MCF 10A (cell line): Measurements from ENCODE around the gene ICAM2. TPM values are rescaled to one million over a fixed set of nuclear protein-coding genes. Genes with fewer than 3 reads are reported as not detected.

Experiments used
- Bru-seq: library from RNA; stranded (reverse); fragments of 400-500 nt; gene quantifications from one replicate; lab custom pipeline; 2021; lab: Mats Ljungman, UMichigan
- BruChase-seq, 2 experiments: library from RNA; stranded (reverse); fragments of 400-500 nt; gene quantifications; one replicate each; lab custom pipeline; 2021; lab: Mats Ljungman, UMichigan
- BruUV-seq: library from RNA; stranded (reverse); fragments of 400-500 nt; replicated peaks from 2 replicates; lab custom pipeline; 2021; lab: Mats Ljungman, UMichigan
- CTCF ChIA-PET: fragments of 300-600 bp; sonication (Branson Sonifier 250); formaldehyde crosslinking; extraction: SDS; loops from one replicate; lab custom pipeline; 2021; ENCODE audit warnings: antibody characterized with exemption, inconsistent platforms; lab: Yijun Ruan, JAX
- POLR2A ChIA-PET: fragments of 300-600, 350-650 bp; sonication (Branson Sonifier 250); formaldehyde crosslinking; extraction: SDS; loops from one replicate; lab custom pipeline; 2020; ENCODE audit warnings: antibody characterized with exemption, inconsistent platforms; lab: Yijun Ruan, JAX
- DNase-seq: peaks from one replicate; pipeline ENCODE4 v3.0.0-alpha.2; 2018; ENCODE audit not compliant: unreplicated experiment
- H3K27ac Mint-ChIP-seq: one replicate; pipeline ENCODE4 v1.8.0; 2022; ENCODE audit warnings: mild to moderate bottlenecking, low read depth, mixed read lengths; ENCODE audit not compliant: unreplicated experiment
- H3K27me3 Mint-ChIP-seq: one replicate; pipeline ENCODE4 v1.8.0; 2022; ENCODE audit warnings: mixed read lengths; ENCODE audit not compliant: insufficient read depth, unreplicated experiment
- H3K36me3 Mint-ChIP-seq: one replicate; pipeline ENCODE4 v1.8.0; 2022; ENCODE audit warnings: mild to moderate bottlenecking, moderate library complexity, mixed read lengths; ENCODE audit not compliant: insufficient read depth, unreplicated experiment
- H3K4me1 Mint-ChIP-seq: one replicate; pipeline ENCODE4 v1.8.0; 2022; ENCODE audit warnings: mixed read lengths; ENCODE audit not compliant: insufficient read depth, unreplicated experiment
- H3K4me3 Mint-ChIP-seq: one replicate; pipeline ENCODE4 v1.8.0; 2022; ENCODE audit warnings: mild to moderate bottlenecking, moderate library complexity, mixed read lengths; ENCODE audit not compliant: unreplicated experiment
- H3K9me3 Mint-ChIP-seq: one replicate; pipeline ENCODE4 v1.8.0; 2022; ENCODE audit warnings: mixed read lengths; ENCODE audit not compliant: unreplicated experiment
- intact Hi-C: fragments of 100-400 bp; cut with micrococcal nuclease; formaldehyde crosslinking; loops from 2 replicates; pipeline ENCODE4 v1.14.1; 2022
- long read RNA-seq: library from polyadenylated mRNA; stranded (forward); transcript quantifications from one replicate; pipeline ENCODE4 v2.0.0, GENCODE V29; 2022
- total RNA-seq: library from RNA; stranded (reverse); gene quantifications from 2 replicates; pipeline ENCODE4 v1.2.3, GENCODE V29; 2022
- TF ChIP-seq, protein P1 (sequence below): fragments of 200-600 bp; IDR thresholded peaks from one replicate; pipeline ENCODE4 v1.8.0; 2022; ENCODE audit warnings: antibody characterized with exemption, mild to moderate bottlenecking; ENCODE audit not compliant: unreplicated experiment

ICAM2 gene
- total RNA-seq, result 0.34 TPM in 1 of 2 replicates, not detected in the other
- Bru-seq, nascent RNA, result percentile 40 among the genes with signal in this experiment
- percentile 45 among the genes with signal in this experiment for BruChase-seq, experiment 1, labeled RNA remaining after a 6-hour chase
- BruChase-seq, experiment 2, labeled RNA remaining after a 2-hour chase, result percentile 25 among the genes with signal in this experiment
- long read RNA-seq, result 0 reads

DNA sequence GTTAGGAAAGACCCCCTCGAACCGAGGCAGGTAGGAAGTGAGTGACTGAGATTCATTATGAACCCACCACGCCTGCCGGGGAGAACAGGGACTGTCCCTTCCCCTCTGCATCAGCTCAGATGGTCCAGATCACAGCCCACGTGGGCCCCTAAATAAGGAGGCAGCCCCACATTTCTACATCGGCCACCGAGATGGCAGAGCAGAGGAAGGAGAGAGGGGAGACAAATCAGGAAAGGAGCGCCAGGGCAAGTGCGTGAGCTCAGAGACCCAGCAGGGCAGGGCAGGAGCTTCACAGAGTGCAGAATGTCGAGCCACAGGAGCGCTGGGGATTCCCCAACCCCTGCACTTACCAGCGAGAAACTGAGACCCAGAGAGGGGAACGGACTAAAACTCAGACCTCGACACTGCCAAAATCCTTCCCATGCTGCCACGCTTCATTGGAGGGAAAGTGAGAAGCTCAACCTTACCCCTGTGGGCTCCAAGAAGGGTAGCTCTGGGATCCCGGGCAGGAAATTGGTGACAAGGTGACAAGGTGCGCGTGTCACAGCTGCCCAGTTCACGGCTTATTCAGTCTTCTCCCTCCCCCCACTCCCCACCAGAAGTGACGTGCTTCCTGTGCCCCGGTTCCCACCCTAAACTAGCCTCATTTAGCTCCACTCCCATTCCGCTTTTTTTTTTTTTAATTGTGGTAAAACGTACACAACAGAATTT, at the start of gene ICAM2:
Gene ICAM2, minus strand, starts transcription at position 578 of the 711 bp plus-strand sequence. CDS start 13,942 bp downstream, outside the sequence.
- Mint-ChIP-seq H3K4me3 (no peak within 1 kb of the TSS), H3K27ac (no peak within 1 kb of the TSS), H3K36me3 (no peaks in the 10 kb centered on the region), H3K27me3 (peaks cover 3% of the 10 kb centered on the region), H3K9me3 (no peaks in the 10 kb centered on the region), H3K4me1 (no peaks in the 10 kb centered on the region)
- intact Hi-C loops, result no loop called here
- BruUV-seq, result no TSS peak
- no peak for DNase-seq
- TF ChIP-seq, protein P1, sequence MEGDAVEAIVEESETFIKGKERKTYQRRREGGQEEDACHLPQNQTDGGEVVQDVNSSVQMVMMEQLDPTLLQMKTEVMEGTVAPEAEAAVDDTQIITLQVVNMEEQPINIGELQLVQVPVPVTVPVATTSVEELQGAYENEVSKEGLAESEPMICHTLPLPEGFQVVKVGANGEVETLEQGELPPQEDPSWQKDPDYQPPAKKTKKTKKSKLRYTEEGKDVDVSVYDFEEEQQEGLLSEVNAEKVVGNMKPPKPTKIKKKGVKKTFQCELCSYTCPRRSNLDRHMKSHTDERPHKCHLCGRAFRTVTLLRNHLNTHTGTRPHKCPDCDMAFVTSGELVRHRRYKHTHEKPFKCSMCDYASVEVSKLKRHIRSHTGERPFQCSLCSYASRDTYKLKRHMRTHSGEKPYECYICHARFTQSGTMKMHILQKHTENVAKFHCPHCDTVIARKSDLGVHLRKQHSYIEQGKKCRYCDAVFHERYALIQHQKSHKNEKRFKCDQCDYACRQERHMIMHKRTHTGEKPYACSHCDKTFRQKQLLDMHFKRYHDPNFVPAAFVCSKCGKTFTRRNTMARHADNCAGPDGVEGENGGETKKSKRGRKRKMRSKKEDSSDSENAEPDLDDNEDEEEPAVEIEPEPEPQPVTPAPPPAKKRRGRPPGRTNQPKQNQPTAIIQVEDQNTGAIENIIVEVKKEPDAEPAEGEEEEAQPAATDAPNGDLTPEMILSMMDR, result no peak
- ChIA-PET POLR2A (interaction anchor here (1.0 to 1.1 kb wide), 2 partner anchors 122 to 125 kb away, joined by 3 read pairs; no protein-coding TSS in a partner anchor), CTCF (interaction anchor here (0.6 to 1.5 kb wide), 9 partner anchors 8 to 271 kb away, joined by 3 to 6 read pairs (median 4); no protein-coding TSS in a partner anchor)

- H3K27ac Mint-ChIP-seq, result no peak overlapping the region
- TF ChIP-seq, protein P1, result no peak
- no peak overlapping the region for H3K4me3 Mint-ChIP-seq
- H3K27me3 Mint-ChIP-seq, result no peaks in the 10 kb centered on the region
- peaks cover 13% of the 10 kb centered on the region for H3K4me1 Mint-ChIP-seq
- peaks cover 8% of the 10 kb centered on the region for H3K9me3 Mint-ChIP-seq
- peaks cover 89% of the 10 kb centered on the region for H3K36me3 Mint-ChIP-seq
- no peak for DNase-seq
- POLR2A ChIA-PET, result no interaction called here
- no TSS peak for BruUV-seq
- intact Hi-C loops, result no loop called here
- CTCF ChIA-PET, result interaction anchor here (0.5 kb wide), 1 partner anchor 352 kb away, joined by 4 read pairs; no protein-coding TSS in a partner anchor
Measured at GRCh38 chr17:64070213-64070612, 49.8 kb upstream of the ICAM2 start.

GRCh38 chr17:64069143-64069542, 48.7 kb upstream of the ICAM2 start:
- ChIA-PET POLR2A (no interaction called here), CTCF (interaction anchor here (0.6 to 3.3 kb wide), 3 partner anchors 43 to 72 kb away, joined by 3 to 12 read pairs (median 6); no protein-coding TSS in a partner anchor)
- no TSS peak for BruUV-seq
- Mint-ChIP-seq H3K27me3 (no peaks in the 10 kb centered on the region), H3K4me1 (peaks cover 4% of the 10 kb centered on the region), H3K4me3 (no peak overlapping the region), H3K27ac (no peak overlapping the region), H3K36me3 (peaks cover 90% of the 10 kb centered on the region), H3K9me3 (peaks cover 8% of the 10 kb centered on the region)
- intact Hi-C loops, result no loop called here
- TF ChIP-seq, protein P1, result no peak
- no peak for DNase-seq

DNA sequence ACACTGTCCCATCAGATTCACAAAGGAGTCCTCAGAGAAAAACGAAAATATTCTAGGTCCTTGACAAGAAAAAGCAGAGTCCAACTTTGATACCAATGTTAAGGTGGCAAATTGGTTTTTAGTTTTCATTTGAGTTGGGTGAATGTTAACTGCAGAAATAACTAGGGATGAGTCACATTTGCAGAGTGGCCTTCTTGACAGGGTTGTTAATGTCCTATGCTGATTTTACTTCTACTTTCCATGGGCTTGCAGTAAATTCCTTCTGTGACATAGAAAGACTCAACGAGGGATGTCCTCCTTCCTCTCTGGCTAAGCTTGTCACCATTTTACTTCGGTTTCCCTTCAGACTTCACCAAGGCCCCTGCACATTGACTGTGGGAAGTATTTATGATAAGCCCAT, 47.2 kb upstream of the ICAM2 start:
- ChIA-PET POLR2A (no interaction called here), CTCF (interaction anchor here (0.5 to 3.3 kb wide), 2 partner anchors 66 to 224 kb away, joined by 3 to 12 read pairs; no protein-coding TSS in a partner anchor)
- no TSS peak for BruUV-seq
- H3K4me1 Mint-ChIP-seq, result no peaks in the 10 kb centered on the region
- H3K27me3 Mint-ChIP-seq, result no peaks in the 10 kb centered on the region
- TF ChIP-seq, protein P1, result no peak
- peaks cover 92% of the 10 kb centered on the region for H3K36me3 Mint-ChIP-seq
- peaks cover 8% of the 10 kb centered on the region for H3K9me3 Mint-ChIP-seq
- intact Hi-C loops, result no loop called here
- no peak overlapping the region for H3K27ac Mint-ChIP-seq
- no peak overlapping the region for H3K4me3 Mint-ChIP-seq
- no peak for DNase-seq
